H9 (cell line): ENCODE data around the gene OR6B2. TPM values are rescaled to one million over a fixed set of nuclear protein-coding genes. Genes with fewer than 3 reads are reported as not detected.

Experiments used
- DNase-seq: peaks from one replicate; pipeline ENCODE4 v3.0.0-alpha.2; 2017
- H2AFZ ChIP-seq: one replicate; pipeline ENCODE4 v1.6.1; 2013; ENCODE audit warnings: mild to moderate bottlenecking, low read length, control low read depth, moderate library complexity
- H2AK5ac ChIP-seq: 2 replicates; pipeline ENCODE4 v1.6.1; 2013; ENCODE audit warnings: low read length, control low read depth, mixed read lengths; ENCODE audit not compliant: insufficient read length
- H2BK120ac ChIP-seq: one replicate; pipeline ENCODE4 v1.6.1; 2013; ENCODE audit warnings: low read depth, mild to moderate bottlenecking, low read length, control low read depth, inconsistent platforms; ENCODE audit not compliant: poor library complexity, severe bottlenecking
- H2BK12ac ChIP-seq: 2 replicates; pipeline ENCODE4 v1.6.1; 2013; ENCODE audit warnings: low read length, control low read depth, mixed read lengths, low read depth; ENCODE audit not compliant: insufficient read length
- H2BK15ac ChIP-seq: 2 replicates; pipeline ENCODE4 v1.6.1; 2013; ENCODE audit warnings: low read depth, low read length, control low read depth
- H2BK20ac ChIP-seq: one replicate; pipeline ENCODE4 v1.6.1; 2013; ENCODE audit warnings: low read depth, mild to moderate bottlenecking, low read length, control low read depth, inconsistent platforms; ENCODE audit not compliant: poor library complexity, severe bottlenecking
- H2BK5ac ChIP-seq: 2 replicates; pipeline ENCODE4 v1.6.1; 2013; ENCODE audit warnings: low read length, control low read depth, mixed read lengths; ENCODE audit not compliant: insufficient read length
- H3K14ac ChIP-seq: 2 replicates; pipeline ENCODE4 v1.6.1; 2013; ENCODE audit warnings: low read length, control low read depth; ENCODE audit not compliant: insufficient read depth
- H3K18ac ChIP-seq: 2 replicates; pipeline ENCODE4 v1.6.1; 2013; ENCODE audit warnings: low read depth, mild to moderate bottlenecking, mixed read lengths, low read length, control low read depth; ENCODE audit not compliant: insufficient read length
- H3K23ac ChIP-seq: 2 replicates; pipeline ENCODE4 v1.6.1; 2013; ENCODE audit warnings: low read length, control low read depth, mixed read lengths, low read depth; ENCODE audit not compliant: insufficient read length
- H3K23me2 ChIP-seq: 2 replicates; pipeline ENCODE4 v1.6.1; 2013; ENCODE audit warnings: low read depth, mild to moderate bottlenecking, mixed read lengths, low read length, control low read depth; ENCODE audit not compliant: insufficient read length, poor library complexity, severe bottlenecking
- H3K27ac ChIP-seq: 2 replicates; pipeline ENCODE4 v1.5.1; 2013; ENCODE audit warnings: low read length, control low read depth, mixed read lengths, low read depth; ENCODE audit not compliant: insufficient read length
- H3K27me3 ChIP-seq: 2 replicates; pipeline ENCODE4 v1.6.1; 2013; ENCODE audit warnings: low read length, control low read depth, inconsistent platforms; ENCODE audit not compliant: insufficient read depth
- H3K4ac ChIP-seq: 2 replicates; pipeline ENCODE4 v1.6.1; 2013; ENCODE audit warnings: low read depth, mild to moderate bottlenecking, control low read depth, inconsistent platforms, low read length, moderate library complexity
- H3K4me1 ChIP-seq: 2 replicates; pipeline ENCODE4 v1.6.1; 2013; ENCODE audit warnings: low read length, control low read depth, inconsistent platforms; ENCODE audit not compliant: insufficient read depth
- H3K4me2 ChIP-seq: 2 replicates; pipeline ENCODE4 v1.6.1; 2013; ENCODE audit warnings: low read length, control low read depth, mixed read lengths; ENCODE audit not compliant: insufficient read length, insufficient read depth
- H3K56ac ChIP-seq: 2 replicates; pipeline ENCODE4 v1.6.1; 2013; ENCODE audit warnings: low read depth, mild to moderate bottlenecking, mixed read lengths, low read length, control low read depth; ENCODE audit not compliant: insufficient read length
- H3K79me1 ChIP-seq: 2 replicates; pipeline ENCODE4 v1.6.1; 2013; ENCODE audit warnings: low read depth, mild to moderate bottlenecking, moderate library complexity, low read length, control low read depth, inconsistent platforms; ENCODE audit not compliant: insufficient read depth, poor library complexity, severe bottlenecking
- H3K79me2 ChIP-seq: 2 replicates; pipeline ENCODE4 v1.6.1; 2013; ENCODE audit warnings: low read length, control low read depth, inconsistent platforms; ENCODE audit not compliant: insufficient read depth
- H3K9ac ChIP-seq: 2 replicates; pipeline ENCODE4 v1.6.1; 2013; ENCODE audit warnings: low read length, control low read depth, mixed read lengths; ENCODE audit not compliant: insufficient read length; ENCODE audit errors: extremely low read depth
- H3K9me3 ChIP-seq: one replicate; pipeline ENCODE4 v1.6.1; 2013; ENCODE audit warnings: low read depth, low read length, inconsistent platforms; ENCODE audit not compliant: control insufficient read depth
- H3T11ph ChIP-seq: one replicate; pipeline ENCODE4 v1.6.1; 2013; ENCODE audit warnings: mild to moderate bottlenecking, low read length, control low read depth, inconsistent platforms
- H4K20me1 ChIP-seq: one replicate; pipeline ENCODE4 v1.6.1; 2013; ENCODE audit not compliant: control insufficient read depth, insufficient read length, insufficient read depth
- H4K5ac ChIP-seq: 2 replicates; pipeline ENCODE4 v1.6.1; 2013; ENCODE audit warnings: low read depth, mild to moderate bottlenecking, mixed read lengths, low read length, control low read depth; ENCODE audit not compliant: insufficient read length
- H4K8ac ChIP-seq: replicated peaks from 2 replicates; pipeline ENCODE4 v1.6.1; 2013; ENCODE audit warnings: low read length, control low read depth, mixed read lengths, low read depth; ENCODE audit not compliant: insufficient read length
- H4K91ac ChIP-seq: 2 replicates; pipeline ENCODE4 v1.6.1; 2013; ENCODE audit warnings: low read depth, mild to moderate bottlenecking, moderate library complexity, mixed read lengths, low read length, control low read depth; ENCODE audit not compliant: insufficient read length
- H3K27ac Mint-ChIP-seq, 3 experiments: 2 replicates in 2 of 3; 3 replicates in 1 of 3; pipeline ENCODE4 v1.8.0; 2020 to 2021; ENCODE audit warnings: mixed read lengths in 3 of 3, mild to moderate bottlenecking in 1 of 3, moderate library complexity in 1 of 3
- H3K27me3 Mint-ChIP-seq: 2 replicates; pipeline ENCODE4 v1.8.0; 2021; ENCODE audit warnings: low read depth, mild to moderate bottlenecking, moderate library complexity, mixed read lengths
- H3K36me3 Mint-ChIP-seq, 3 experiments: 2 replicates in 2 of 3; 3 replicates in 1 of 3; pipeline ENCODE4 v1.8.0; 2020 to 2021; ENCODE audit warnings: low read depth in 3 of 3, mixed read lengths in 3 of 3; ENCODE audit not compliant: insufficient read depth in 1 of 3
- H3K4me1 Mint-ChIP-seq, 2 experiments: 2 replicates each; pipeline ENCODE4 v1.8.0; 2020; ENCODE audit warnings: mixed read lengths in 2 of 2
- H3K4me3 Mint-ChIP-seq, 2 experiments: 2 replicates in 1 of 2; 3 replicates in 1 of 2; pipeline ENCODE4 v1.8.0; 2020 to 2021; ENCODE audit warnings: mild to moderate bottlenecking in 2 of 2, mixed read lengths in 2 of 2, moderate library complexity in 1 of 2
- H3K9me3 Mint-ChIP-seq, 2 experiments: 2 replicates in 1 of 2; 3 replicates in 1 of 2; pipeline ENCODE4 v1.8.0; 2020; ENCODE audit warnings: mild to moderate bottlenecking in 2 of 2, mixed read lengths in 2 of 2, moderate library complexity in 1 of 2
- WGBS: extraction: QIAGEN DNeasy Blood & Tissue Kit; methylation state at CpG from one replicate; pipeline ENCODE4 v1.1.7; 2013; ENCODE audit warnings: missing lambda C conversion rate, low lambda C conversion rate, mixed read lengths; ENCODE audit not compliant: insufficient read length; ENCODE audit errors: extremely low coverage; 5-methylcytosine and 5-hydroxymethylcytosine counted together
- total RNA-seq: library from RNA; stranded (reverse); gene quantifications from 2 replicates; pipeline ENCODE4 v1.2.1, GENCODE V29; 2021
- TF ChIP-seq, protein P1 (sequence below): fragments of 200-600 bp; sonication (generic); conservative IDR thresholded peaks from 3 replicates; pipeline ENCODE4 v1.8.0; 2021; ENCODE audit warnings: antibody characterized with exemption, mild to moderate bottlenecking

OR6B2 gene
- total RNA-seq, 1 experiment from 2014 or later = not detected

GRCh38 chr2:240000671-240001070 lies 29.6 kb downstream of the OR6B2 start:
- Mint-ChIP-seq H3K4me3 (no peak overlapping the region), H3K27me3 (no peaks in the 10 kb centered on the region), H3K4me1 (peaks cover 5 to 9% of the 10 kb centered on the region in 2 experiments), H3K27ac (no peak overlapping the region), H3K9me3 (no peaks in the 10 kb centered on the region), H3K36me3 (peaks cover 24 to 68% (median 56%) of the 10 kb centered on the region in 3 experiments; a peak in 6 of 7 replicates)
- Histone ChIP-seq H3K18ac (no peak overlapping the region), H3K4me2 (no peak overlapping the region), H2BK20ac (no peak overlapping the region), H3K27ac (no peak overlapping the region), H3K56ac (no peak overlapping the region), H2AK5ac (no peak overlapping the region), H4K91ac (no peak overlapping the region), H3K79me1 (no peaks in the 10 kb centered on the region), H3K79me2 (no peaks in the 10 kb centered on the region), H3K27me3 (no peaks in the 10 kb centered on the region), H2AFZ (no peak overlapping the region), H3K23me2 (no peaks in the 10 kb centered on the region), H3K4me1 (no peaks in the 10 kb centered on the region), H3K9ac (no peak overlapping the region), H3K14ac (no peak overlapping the region), H3K9me3 (no peaks in the 10 kb centered on the region), H2BK120ac (no peak overlapping the region), H3T11ph (no peak overlapping the region), H4K5ac (no peak overlapping the region), H2BK12ac (no peak overlapping the region), H2BK15ac (no peak overlapping the region), H2BK5ac (no peak overlapping the region), H4K20me1 (no peaks in the 10 kb centered on the region), H3K4ac (no peak overlapping the region), H4K8ac (no peak overlapping the region), H3K23ac (no peak overlapping the region)
- DNase-seq = no peak
- TF ChIP-seq, protein P1, sequence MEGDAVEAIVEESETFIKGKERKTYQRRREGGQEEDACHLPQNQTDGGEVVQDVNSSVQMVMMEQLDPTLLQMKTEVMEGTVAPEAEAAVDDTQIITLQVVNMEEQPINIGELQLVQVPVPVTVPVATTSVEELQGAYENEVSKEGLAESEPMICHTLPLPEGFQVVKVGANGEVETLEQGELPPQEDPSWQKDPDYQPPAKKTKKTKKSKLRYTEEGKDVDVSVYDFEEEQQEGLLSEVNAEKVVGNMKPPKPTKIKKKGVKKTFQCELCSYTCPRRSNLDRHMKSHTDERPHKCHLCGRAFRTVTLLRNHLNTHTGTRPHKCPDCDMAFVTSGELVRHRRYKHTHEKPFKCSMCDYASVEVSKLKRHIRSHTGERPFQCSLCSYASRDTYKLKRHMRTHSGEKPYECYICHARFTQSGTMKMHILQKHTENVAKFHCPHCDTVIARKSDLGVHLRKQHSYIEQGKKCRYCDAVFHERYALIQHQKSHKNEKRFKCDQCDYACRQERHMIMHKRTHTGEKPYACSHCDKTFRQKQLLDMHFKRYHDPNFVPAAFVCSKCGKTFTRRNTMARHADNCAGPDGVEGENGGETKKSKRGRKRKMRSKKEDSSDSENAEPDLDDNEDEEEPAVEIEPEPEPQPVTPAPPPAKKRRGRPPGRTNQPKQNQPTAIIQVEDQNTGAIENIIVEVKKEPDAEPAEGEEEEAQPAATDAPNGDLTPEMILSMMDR = no peak
- WGBS = no CpG with 5 or more reads among the region's 11 CpGs
